Activated naive CD4-positive, alpha-beta T cell treated with Interleukin-2 at 50 U/mL for 16 hours (primary cell): Measurements from ENCODE around the gene ELOVL1.

ENCODE experiments used
- DNase-seq: peaks from one replicate; pipeline ENCODE4 v3.0.0-alpha.2; 2020

Gene ELOVL1

GRCh38 chr1:43322506-43322905 is 45.3 kb downstream of the ELOVL1 start:
- no peak for DNase-seq

GRCh38 chr1:43321331-43321891 is 46.4 kb downstream of the ELOVL1 start:
- no peak for DNase-seq

GRCh38 chr1:43319766-43320165 is 48.0 kb downstream of the ELOVL1 start:
- DNase-seq: no peak

- DNase-seq: no peak
These were observed 48.5 kb downstream of the ELOVL1 start for GRCh38 chr1:43319288-43319687.

GRCh38 chr1:43318831-43319230 is 49.0 kb downstream of the ELOVL1 start:
- DNase-seq: no peak

- DNase-seq: no peak
These were observed 49.9 kb downstream of the ELOVL1 start for GRCh38 chr1:43317817-43318471.

- no peak for DNase-seq
These were observed 50.9 kb downstream of the ELOVL1 start for GRCh38 chr1:43316738-43317520.

GRCh38 chr1:43315963-43316737 is 51.7 kb downstream of the ELOVL1 start:
- DNase-seq: no peak

GRCh38 chr1:43315481-43315880 is 52.3 kb downstream of the ELOVL1 start:
- no peak for DNase-seq

GRCh38 chr1:43314233-43314632 is 53.6 kb downstream of the ELOVL1 start:
- DNase-seq: no peak

- no peak for DNase-seq
These were observed 54.0 kb downstream of the ELOVL1 start for GRCh38 chr1:43313771-43314170.
